MM.1S (cell line): Measurements from ENCODE around the gene FAM241A.

Experiments
- CTCF ChIP-seq: fragments of 300-600 bp; sonication (generic); IDR thresholded peaks from 2 replicates; pipeline ENCODE4 v1.5.1; 2016; ENCODE audit warnings: antibody characterized with exemption, low read length, mixed read lengths
- EZH2 ChIP-seq: fragments of 300-600 bp; sonication (generic); optimal IDR thresholded peaks from 2 replicates; pipeline ENCODE3; 2017; ENCODE audit warnings: low read depth, mild to moderate bottlenecking, antibody characterized with exemption, low read length, mixed read lengths
- EZH2phosphoT487 ChIP-seq: fragments of 300-600 bp; sonication (generic); IDR thresholded peaks from 2 replicates; pipeline ENCODE4 v1.6.1; 2018; ENCODE audit warnings: antibody characterized with exemption, low read length

DNA sequence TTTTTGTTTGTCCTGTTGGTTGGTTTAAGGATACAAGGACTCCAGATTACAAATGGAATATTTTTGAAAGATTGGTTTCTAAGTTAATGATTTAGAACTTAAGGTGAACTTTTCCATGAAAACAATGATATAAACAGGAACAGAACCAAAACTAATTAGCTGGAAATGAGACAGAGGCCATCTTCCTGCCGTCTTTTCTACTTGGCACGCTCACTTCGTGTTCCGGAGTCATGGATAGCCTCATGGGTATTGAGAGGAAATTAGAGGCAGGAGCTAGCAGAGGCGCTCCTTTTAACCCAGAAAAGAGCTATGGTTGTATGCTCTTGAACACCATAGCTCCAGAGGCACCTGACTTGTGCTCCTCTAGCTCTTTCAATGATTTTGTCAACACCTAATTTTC lies 2.4 kb downstream of the FAM241A start:
- TF ChIP-seq CTCF (no peak), EZH2phosphoT487 (no peak), EZH2 (no peak)
